Adrenal gland (tissue), 5 donors: ENCODE data around the gene CHST14.

Source experiments
- POLR2A ChIP-seq, 2 donors: fragments of 450-650 bp; IDR thresholded peaks; one replicate each; pipeline ENCODE4 v1.6.1; 2017; ENCODE audit warnings: antibody characterized with exemption in 2 of 2, mild to moderate bottlenecking in 2 of 2, moderate library complexity in 1 of 2
- TF ChIP-seq, protein P1 (sequence below), 6 experiments: fragments of 450-650 bp in 4 of 6; fragments of 200-600 bp in 2 of 6; sonication (generic) in 1 of 6; IDR thresholded peaks; 1 replicate in 5 of 6; 2 replicates in 1 of 6; pipeline versions ENCODE4 v1.5.1 to v1.8.0; 2016 to 2021; ENCODE audit warnings: antibody characterized with exemption in 6 of 6, mild to moderate bottlenecking in 2 of 6, moderate library complexity in 1 of 6
- donor health status: DM: no; HTN: no; CAD: no.

DNA sequence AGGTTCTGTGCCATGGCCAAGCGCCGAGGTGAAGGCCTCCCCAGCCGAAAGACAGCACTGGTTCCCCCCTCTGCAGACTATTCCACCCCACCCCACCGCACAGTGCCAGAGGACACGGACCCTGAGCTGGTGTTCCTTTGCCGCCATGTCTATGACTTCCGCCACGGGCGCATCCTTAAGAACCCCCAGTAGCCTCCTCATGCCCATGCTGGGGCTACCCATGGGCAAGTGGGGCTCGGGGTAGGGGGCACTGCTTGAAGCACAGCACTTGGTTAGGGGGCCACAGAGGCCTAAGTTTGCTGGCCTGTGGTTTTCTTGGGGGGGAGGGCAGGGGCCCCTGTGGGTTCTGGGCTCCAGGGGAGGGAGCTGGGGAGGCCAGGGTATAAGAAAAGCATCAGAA is 4.8 kb upstream of the CHST14 start:
- TF ChIP-seq, protein P1, sequence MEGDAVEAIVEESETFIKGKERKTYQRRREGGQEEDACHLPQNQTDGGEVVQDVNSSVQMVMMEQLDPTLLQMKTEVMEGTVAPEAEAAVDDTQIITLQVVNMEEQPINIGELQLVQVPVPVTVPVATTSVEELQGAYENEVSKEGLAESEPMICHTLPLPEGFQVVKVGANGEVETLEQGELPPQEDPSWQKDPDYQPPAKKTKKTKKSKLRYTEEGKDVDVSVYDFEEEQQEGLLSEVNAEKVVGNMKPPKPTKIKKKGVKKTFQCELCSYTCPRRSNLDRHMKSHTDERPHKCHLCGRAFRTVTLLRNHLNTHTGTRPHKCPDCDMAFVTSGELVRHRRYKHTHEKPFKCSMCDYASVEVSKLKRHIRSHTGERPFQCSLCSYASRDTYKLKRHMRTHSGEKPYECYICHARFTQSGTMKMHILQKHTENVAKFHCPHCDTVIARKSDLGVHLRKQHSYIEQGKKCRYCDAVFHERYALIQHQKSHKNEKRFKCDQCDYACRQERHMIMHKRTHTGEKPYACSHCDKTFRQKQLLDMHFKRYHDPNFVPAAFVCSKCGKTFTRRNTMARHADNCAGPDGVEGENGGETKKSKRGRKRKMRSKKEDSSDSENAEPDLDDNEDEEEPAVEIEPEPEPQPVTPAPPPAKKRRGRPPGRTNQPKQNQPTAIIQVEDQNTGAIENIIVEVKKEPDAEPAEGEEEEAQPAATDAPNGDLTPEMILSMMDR (IDR thresholded peaks at IDR 0.05): no peak
- TF ChIP-seq POLR2A (IDR thresholded peaks at IDR 0.05): no peak
